ENCODE measurements around the gene NEU4. TPM values are rescaled to one million over a fixed set of nuclear protein-coding genes. Genes with fewer than 3 reads are reported as not detected.

NEU4 gene
- total and polyA plus RNA-seq, 9 of the 15 experiments (the other 6 are each of a cell fraction or from before 2014, with no cell fraction given) = 0.01 to 0.40 TPM; not detected in 7

DNA sequence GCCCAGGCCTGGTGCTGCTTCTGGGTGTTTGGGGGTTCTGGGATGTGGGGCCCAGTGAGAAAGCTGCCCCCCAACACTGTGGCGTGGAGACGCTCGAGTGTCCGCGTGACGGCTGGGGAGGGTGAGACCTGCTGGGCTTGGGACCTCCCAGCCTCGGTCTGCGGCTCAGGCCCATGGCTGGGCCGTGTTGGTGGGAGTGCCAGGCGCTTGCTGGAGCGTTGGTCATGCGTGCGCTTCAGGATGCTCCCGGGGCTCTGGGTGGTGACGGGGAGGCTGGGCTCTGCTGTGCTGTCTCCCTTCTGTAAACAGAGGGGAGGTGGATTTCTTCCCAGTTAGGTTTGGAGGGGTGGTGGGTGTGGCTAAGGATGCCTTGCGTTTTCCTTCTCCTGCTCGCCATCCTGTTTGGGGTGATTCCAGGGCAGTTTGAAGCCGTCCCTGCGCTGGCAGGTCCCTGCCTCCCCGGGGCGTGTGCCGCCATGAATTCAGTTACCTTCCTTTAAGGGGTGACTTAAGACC lies 31.8 kb upstream of the NEU4 start:
- Histone ChIP-seq H3K27me3 (ENCODE audit: control insufficient read depth in 2 of 2, insufficient read depth in 2 of 2, low read length in 2 of 2) (no peaks in the 10 kb centered on the region), H3K4me2 (ENCODE audit: insufficient read depth, low read length) (no peak overlapping the region), H3K27ac (ENCODE audit: extremely low read depth, low read depth, low read length) (no peak overlapping the region), H3K79me2 (ENCODE audit: control insufficient read depth, insufficient read depth, low read length) (no peaks in the 10 kb centered on the region), H2AFZ (ENCODE audit: low read depth, low read length) (no peak overlapping the region), H4K20me1 (replicated peaks; ENCODE audit: control insufficient read depth, insufficient read depth, low read length) (no peaks in the 10 kb centered on the region), H3K9me3 (replicated peaks; ENCODE audit: control insufficient read depth, insufficient read depth, low read depth, low read length) (no peaks in the 10 kb centered on the region; the same call in 1 of the 2 replicates), H3K9ac (ENCODE audit: insufficient read depth in 1 of 2, low read depth in 2 of 2, low read length in 2 of 2) (peak overlapping the region in 1 of 2 experiments; percentile 26; a peak in 1 of 4 replicates), H3K4me3 (no peak overlapping the region), H3K9me1 (ENCODE audit: control insufficient read depth, insufficient read depth, low read length) (no peaks in the 10 kb centered on the region), H3K36me3 (ENCODE audit: control insufficient read depth, insufficient read depth, low read length) (no peaks in the 10 kb centered on the region), H3K4me1 (replicated peaks in 1 of 2; ENCODE audit: control insufficient read depth in 2 of 2, insufficient read depth in 2 of 2, low read length in 2 of 2) (peaks cover 0 to 50% of the 10 kb centered on the region in 2 experiments; a peak in 2 of 5 replicates)
- ChIA-PET CTCF (ENCODE audit: low intra/inter-chr PET ratio) (no interaction called here), POLR2A (interaction anchor here (0.7 kb wide), 1 partner anchor 13 kb away, joined by 3 read pairs; no protein-coding TSS in a partner anchor)
- no peak for FAIRE-seq
- TF ChIP-seq ID3 (CRISPR knock-in tag; IDR thresholded peaks at IDR 0.05) (no peak), ID3 (tag; IDR thresholded peaks at IDR 0.05) (no peak), MYBL2 (IDR thresholded peaks at IDR 0.05; ENCODE audit: low read depth) (no peak), MYBL2 (CRISPR knock-in tag; IDR thresholded peaks at IDR 0.05; ENCODE audit: borderline replicate concordance) (no peak), BACH1 (tag; IDR thresholded peaks at IDR 0.05) (no peak), CC2D1A (IDR thresholded peaks at IDR 0.05) (no peak)
- TF ChIP-seq, protein P1, sequence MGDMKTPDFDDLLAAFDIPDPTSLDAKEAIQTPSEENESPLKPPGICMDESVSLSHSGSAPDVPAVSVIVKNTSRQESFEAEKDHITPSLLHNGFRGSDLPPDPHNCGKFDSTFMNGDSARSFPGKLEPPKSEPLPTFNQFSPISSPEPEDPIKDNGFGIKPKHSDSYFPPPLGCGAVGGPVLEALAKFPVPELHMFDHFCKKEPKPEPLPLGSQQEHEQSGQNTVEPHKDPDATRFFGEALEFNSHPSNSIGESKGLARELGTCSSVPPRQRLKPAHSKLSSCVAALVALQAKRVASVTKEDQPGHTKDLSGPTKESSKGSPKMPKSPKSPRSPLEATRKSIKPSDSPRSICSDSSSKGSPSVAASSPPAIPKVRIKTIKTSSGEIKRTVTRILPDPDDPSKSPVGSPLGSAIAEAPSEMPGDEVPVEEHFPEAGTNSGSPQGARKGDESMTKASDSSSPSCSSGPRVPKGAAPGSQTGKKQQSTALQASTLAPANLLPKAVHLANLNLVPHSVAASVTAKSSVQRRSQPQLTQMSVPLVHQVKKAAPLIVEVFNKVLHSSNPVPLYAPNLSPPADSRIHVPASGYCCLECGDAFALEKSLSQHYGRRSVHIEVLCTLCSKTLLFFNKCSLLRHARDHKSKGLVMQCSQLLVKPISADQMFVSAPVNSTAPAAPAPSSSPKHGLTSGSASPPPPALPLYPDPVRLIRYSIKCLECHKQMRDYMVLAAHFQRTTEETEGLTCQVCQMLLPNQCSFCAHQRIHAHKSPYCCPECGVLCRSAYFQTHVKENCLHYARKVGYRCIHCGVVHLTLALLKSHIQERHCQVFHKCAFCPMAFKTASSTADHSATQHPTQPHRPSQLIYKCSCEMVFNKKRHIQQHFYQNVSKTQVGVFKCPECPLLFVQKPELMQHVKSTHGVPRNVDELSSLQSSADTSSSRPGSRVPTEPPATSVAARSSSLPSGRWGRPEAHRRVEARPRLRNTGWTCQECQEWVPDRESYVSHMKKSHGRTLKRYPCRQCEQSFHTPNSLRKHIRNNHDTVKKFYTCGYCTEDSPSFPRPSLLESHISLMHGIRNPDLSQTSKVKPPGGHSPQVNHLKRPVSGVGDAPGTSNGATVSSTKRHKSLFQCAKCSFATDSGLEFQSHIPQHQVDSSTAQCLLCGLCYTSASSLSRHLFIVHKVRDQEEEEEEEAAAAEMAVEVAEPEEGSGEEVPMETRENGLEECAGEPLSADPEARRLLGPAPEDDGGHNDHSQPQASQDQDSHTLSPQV (IDR thresholded peaks at IDR 0.05) = no peak
- 61% methylated on average over 8 of the region's 22 CpGs for WGBS (ENCODE audit: insufficient coverage, low coverage, missing lambda C conversion rate)
- no TSS peak for BruUV-seq (replicated peaks)
- intact Hi-C loops (cut with micrococcal nuclease) = no loop called here
- in situ Hi-C loops (cut with MboI) = no loop called here
- no peak for DNase-seq (ENCODE audit: extremely low read depth in 1 of 4, low spot score in 3 of 4)
- ATAC-seq = no peak

Measured in K562 (cell line).